Trophoblast cell (in vitro differentiated cells and primary cell): ENCODE data around the gene PARN.

Source experiments
- DNase-seq, 2 donors: peaks; one replicate each; pipeline ENCODE4 v3.0.0-alpha.2; 2016
- H2AFZ ChIP-seq: 2 replicates; pipeline ENCODE4 v1.6.1; 2013; ENCODE audit warnings: low read length, moderate library complexity, mild to moderate bottlenecking; ENCODE audit not compliant: insufficient read depth, poor library complexity
- H2AK5ac ChIP-seq: 2 replicates; pipeline ENCODE4 v1.6.1; 2013; ENCODE audit warnings: mild to moderate bottlenecking, low read length
- H2BK120ac ChIP-seq: 2 replicates; pipeline ENCODE4 v1.6.1; 2013; ENCODE audit warnings: low read length, mild to moderate bottlenecking, moderate library complexity; ENCODE audit not compliant: insufficient read depth, poor library complexity
- H2BK12ac ChIP-seq: 2 replicates; pipeline ENCODE4 v1.6.1; 2013; ENCODE audit warnings: mild to moderate bottlenecking, low read length, moderate library complexity
- H2BK5ac ChIP-seq: 2 replicates; pipeline ENCODE4 v1.6.1; 2013; ENCODE audit warnings: low read length, low read depth, moderate library complexity, mild to moderate bottlenecking; ENCODE audit not compliant: poor library complexity
- H3K14ac ChIP-seq: 2 replicates; pipeline ENCODE4 v1.6.1; 2013; ENCODE audit warnings: mild to moderate bottlenecking, low read length
- H3K18ac ChIP-seq: 2 replicates; pipeline ENCODE4 v1.6.1; 2013; ENCODE audit warnings: mild to moderate bottlenecking, low read length
- H3K23ac ChIP-seq: 2 replicates; pipeline ENCODE4 v1.6.1; 2013; ENCODE audit warnings: low read length
- H3K27ac ChIP-seq: 2 replicates; pipeline ENCODE4 v1.5.1; 2013; ENCODE audit warnings: low read depth, mild to moderate bottlenecking, inconsistent platforms, low read length, moderate library complexity
- H3K27me3 ChIP-seq: 2 replicates; pipeline ENCODE4 v1.6.1; 2013; ENCODE audit warnings: inconsistent platforms, mild to moderate bottlenecking, low read length, moderate library complexity; ENCODE audit not compliant: insufficient read depth
- H3K36me3 ChIP-seq, 2 experiments: 1 replicate in 1 of 2; 2 replicates in 1 of 2; pipeline ENCODE4 v1.6.1; 2013; ENCODE audit warnings: low read length in 2 of 2, mild to moderate bottlenecking in 2 of 2, moderate library complexity in 1 of 2; ENCODE audit not compliant: insufficient read depth in 2 of 2, control insufficient read depth in 1 of 2
- H3K4ac ChIP-seq: 2 replicates; pipeline ENCODE4 v1.6.1; 2013; ENCODE audit warnings: low read depth, mild to moderate bottlenecking, low read length, moderate library complexity
- H3K4me1 ChIP-seq, 2 experiments: 1 replicate in 1 of 2; 2 replicates in 1 of 2; pipeline ENCODE4 v1.6.1; 2013; ENCODE audit warnings: low read length in 2 of 2, mild to moderate bottlenecking in 2 of 2, moderate library complexity in 1 of 2; ENCODE audit not compliant: insufficient read depth in 2 of 2, control insufficient read depth in 1 of 2
- H3K4me2 ChIP-seq: 2 replicates; pipeline ENCODE4 v1.6.1; 2013; ENCODE audit warnings: inconsistent platforms, mild to moderate bottlenecking, low read length, moderate library complexity
- H3K4me3 ChIP-seq: 2 replicates; pipeline ENCODE4 v1.5.1; 2013; ENCODE audit warnings: mild to moderate bottlenecking, low read depth, low read length, inconsistent platforms
- H3K79me1 ChIP-seq: one replicate; pipeline ENCODE4 v1.6.1; 2013; ENCODE audit warnings: low read length
- H3K79me2 ChIP-seq: 2 replicates; pipeline ENCODE4 v1.6.1; 2013; ENCODE audit warnings: low read length, mild to moderate bottlenecking; ENCODE audit not compliant: control insufficient read depth, insufficient read depth, poor library complexity
- H3K9ac ChIP-seq: 2 replicates; pipeline ENCODE4 v1.6.1; 2013; ENCODE audit warnings: mild to moderate bottlenecking, low read length
- H3K9me3 ChIP-seq: 2 replicates; pipeline ENCODE4 v1.6.1; 2013; ENCODE audit warnings: low read depth, mild to moderate bottlenecking, control low read depth, inconsistent platforms, low read length; ENCODE audit not compliant: insufficient read depth
- H4K12ac ChIP-seq: 2 replicates; pipeline ENCODE4 v1.6.1; 2013; ENCODE audit warnings: low read depth, mild to moderate bottlenecking, low read length, moderate library complexity
- H4K8ac ChIP-seq: 2 replicates; pipeline ENCODE4 v1.6.1; 2013; ENCODE audit warnings: low read depth, mild to moderate bottlenecking, low read length, moderate library complexity
- H4K91ac ChIP-seq: one replicate; pipeline ENCODE4 v1.6.1; 2013; ENCODE audit warnings: low read depth, mild to moderate bottlenecking, low read length, moderate library complexity
- WGBS: extraction: QIAGEN DNeasy Blood & Tissue Kit; methylation state at CpG from one replicate; pipeline ENCODE4 v1.1.7; 2013; ENCODE audit warnings: missing lambda C conversion rate; ENCODE audit not compliant: insufficient read length, insufficient coverage; ENCODE audit errors: extremely low coverage; 5-methylcytosine and 5-hydroxymethylcytosine counted together

The PARN gene

DNA sequence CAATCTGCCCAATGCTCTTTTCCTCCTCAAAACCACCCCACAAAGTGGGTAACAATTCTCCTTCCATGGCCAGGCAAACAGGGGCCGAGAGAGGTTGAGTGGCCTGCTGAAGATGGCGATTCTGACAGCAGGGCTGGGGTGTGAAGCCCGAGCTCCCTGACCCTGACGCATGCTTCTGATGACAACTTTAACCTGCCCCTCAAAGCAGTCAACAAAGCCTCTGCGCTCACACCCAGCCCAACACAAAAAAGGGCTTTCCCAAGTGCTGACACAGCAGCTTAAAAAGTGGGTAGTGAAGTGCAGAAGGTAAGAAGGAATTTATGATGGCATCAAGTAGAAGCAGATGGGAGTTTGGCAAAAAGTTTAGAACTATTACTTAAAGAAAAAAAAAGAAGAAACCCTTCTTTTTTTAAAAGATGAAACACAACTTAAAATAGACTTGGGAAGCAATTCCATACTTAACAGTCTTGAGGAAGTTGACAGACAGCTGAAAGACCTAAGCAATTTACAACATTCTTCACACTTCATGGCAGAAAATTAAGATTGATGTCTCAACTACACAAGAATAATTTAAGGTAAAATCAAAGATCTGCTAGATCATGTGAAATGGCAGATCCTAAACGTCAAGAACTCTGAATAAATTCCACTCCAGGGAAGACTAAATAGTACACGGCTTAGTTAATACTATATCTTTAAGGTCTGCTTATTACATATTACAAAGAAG, 133.9 kb downstream of the PARN start:
- no peak overlapping the region for H3K14ac ChIP-seq
- H2AK5ac ChIP-seq: no peak overlapping the region
- H3K9ac ChIP-seq: no peak overlapping the region
- H3K79me2 ChIP-seq: no peaks in the 10 kb centered on the region
- no peaks in the 10 kb centered on the region for H3K27me3 ChIP-seq
- peaks cover 3 to 14% of the 10 kb centered on the region in 2 experiments for H3K4me1 ChIP-seq
- H2BK120ac ChIP-seq: no peak overlapping the region
- H3K36me3 ChIP-seq: no peaks in the 10 kb centered on the region
- no peak overlapping the region for H3K4ac ChIP-seq
- H3K4me3 ChIP-seq: no peak overlapping the region
- no peaks in the 10 kb centered on the region for H3K9me3 ChIP-seq
- WGBS: no CpG with 5 or more reads among the region's 7 CpGs
- no peaks in the 10 kb centered on the region for H3K79me1 ChIP-seq
- H3K18ac ChIP-seq: no peak overlapping the region
- H2BK5ac ChIP-seq: no peak overlapping the region
- no peak overlapping the region for H4K8ac ChIP-seq
- H4K12ac ChIP-seq: no peak overlapping the region
- no peak overlapping the region for H4K91ac ChIP-seq
- H2AFZ ChIP-seq: no peak overlapping the region
- no peak overlapping the region for H3K23ac ChIP-seq
- no peak overlapping the region for H2BK12ac ChIP-seq
- H3K27ac ChIP-seq: no peak overlapping the region
- DNase-seq: no peak
- no peak overlapping the region for H3K4me2 ChIP-seq

DNA sequence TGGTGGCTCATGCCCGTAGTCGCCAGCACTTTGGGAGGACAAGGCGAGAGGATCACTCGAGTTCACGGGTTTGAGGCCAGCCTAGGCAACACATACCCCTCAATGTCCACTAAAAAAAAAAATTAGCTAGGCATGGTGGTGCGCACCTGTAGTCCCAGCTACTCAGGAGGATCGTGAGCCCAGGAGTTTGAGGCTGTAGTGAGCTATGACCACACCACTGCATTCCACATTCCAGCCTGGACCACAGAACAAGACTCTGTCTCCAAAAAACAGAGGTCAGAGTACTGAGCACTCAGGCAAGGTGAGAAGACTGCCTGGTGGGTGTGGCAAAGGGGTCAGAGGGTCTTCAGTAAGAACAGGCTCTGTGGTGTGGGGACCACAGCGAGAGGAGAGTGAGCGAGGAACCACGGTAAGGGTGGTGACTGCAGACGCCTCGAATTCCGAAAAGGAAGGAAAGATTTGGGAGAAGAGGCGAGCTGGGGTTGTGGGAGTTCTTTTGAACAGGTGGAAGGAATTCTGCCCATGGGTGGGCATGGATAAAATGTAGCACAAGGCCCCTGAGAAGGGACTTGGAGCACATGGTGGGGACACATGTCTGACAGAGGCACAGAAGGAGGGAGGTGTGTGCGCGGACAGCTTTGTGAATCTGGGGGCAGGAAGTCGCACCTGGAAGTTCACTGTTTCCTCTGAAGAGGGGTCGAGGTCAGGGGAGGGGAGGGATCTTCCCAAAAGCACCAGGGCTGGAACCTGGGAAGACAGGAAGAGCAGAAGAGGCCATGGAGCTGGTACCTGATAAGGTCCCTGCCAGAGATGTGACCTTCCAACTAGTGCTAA, 134.6 kb downstream of the PARN start:
- no peaks in the 10 kb centered on the region for H3K79me2 ChIP-seq
- WGBS: no CpG with 5 or more reads among the region's 18 CpGs
- H4K91ac ChIP-seq: no peak overlapping the region
- no peak overlapping the region for H2BK12ac ChIP-seq
- no peak overlapping the region for H3K4me3 ChIP-seq
- no peak overlapping the region for H2BK120ac ChIP-seq
- H2AFZ ChIP-seq: no peak overlapping the region
- DNase-seq: no peak
- no peaks in the 10 kb centered on the region for H3K36me3 ChIP-seq
- no peak overlapping the region for H3K4ac ChIP-seq
- H3K9me3 ChIP-seq: no peaks in the 10 kb centered on the region
- H3K18ac ChIP-seq: no peak overlapping the region
- no peaks in the 10 kb centered on the region for H3K27me3 ChIP-seq
- no peak overlapping the region for H3K27ac ChIP-seq
- H4K12ac ChIP-seq: no peak overlapping the region
- H3K14ac ChIP-seq: no peak overlapping the region
- H3K4me2 ChIP-seq: no peak overlapping the region
- H3K9ac ChIP-seq: no peak overlapping the region
- no peak overlapping the region for H2BK5ac ChIP-seq
- no peak overlapping the region for H4K8ac ChIP-seq
- H3K23ac ChIP-seq: no peak overlapping the region
- peaks cover 3 to 11% of the 10 kb centered on the region in 2 experiments for H3K4me1 ChIP-seq
- H2AK5ac ChIP-seq: no peak overlapping the region
- no peaks in the 10 kb centered on the region for H3K79me1 ChIP-seq

DNA sequence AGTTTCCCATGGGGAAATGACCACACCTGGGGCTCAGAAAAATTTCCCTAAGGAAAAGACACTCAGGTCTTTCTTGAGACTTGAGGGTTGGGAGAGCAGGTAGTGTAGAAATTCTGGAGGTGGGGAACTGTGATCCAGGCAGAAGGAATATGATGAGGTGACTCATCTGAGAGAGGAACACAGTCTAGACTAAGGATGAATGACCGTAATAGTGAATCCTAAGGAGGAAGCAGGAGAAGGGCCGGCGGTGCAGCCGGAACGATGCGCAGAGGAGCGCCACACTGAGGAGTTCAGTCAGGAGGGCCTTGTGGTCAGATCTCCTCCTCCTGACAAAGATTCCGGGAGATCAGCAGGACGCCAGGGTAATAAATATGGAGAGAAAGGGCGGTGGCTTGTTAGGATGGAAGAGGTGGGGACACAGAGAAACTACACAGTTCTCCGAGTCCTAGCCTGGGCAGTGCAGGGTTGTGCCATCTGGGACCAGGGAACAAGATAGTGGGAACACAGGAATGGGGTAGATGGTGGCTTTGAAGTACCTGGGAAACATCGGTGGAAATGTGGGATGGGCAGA, 135.6 kb downstream of the PARN start:
- DNase-seq: no peak
- H3K14ac ChIP-seq: no peak overlapping the region
- no peak overlapping the region for H2BK120ac ChIP-seq
- H4K12ac ChIP-seq: no peak overlapping the region
- H3K27ac ChIP-seq: no peak overlapping the region
- H4K8ac ChIP-seq: no peak overlapping the region
- H3K79me1 ChIP-seq: no peaks in the 10 kb centered on the region
- no peak overlapping the region for H3K18ac ChIP-seq
- no peaks in the 10 kb centered on the region for H3K36me3 ChIP-seq
- H3K23ac ChIP-seq: no peak overlapping the region
- H2AK5ac ChIP-seq: no peak overlapping the region
- H3K9me3 ChIP-seq: no peaks in the 10 kb centered on the region
- no peaks in the 10 kb centered on the region for H3K79me2 ChIP-seq
- no peak overlapping the region for H3K4me2 ChIP-seq
- H4K91ac ChIP-seq: no peak overlapping the region
- WGBS: no CpG with 5 or more reads among the region's 12 CpGs
- H3K4ac ChIP-seq: no peak overlapping the region
- H2AFZ ChIP-seq: no peak overlapping the region
- H3K4me1 ChIP-seq: peaks cover 3 to 14% of the 10 kb centered on the region in 2 experiments
- H3K4me3 ChIP-seq: no peak overlapping the region
- H3K27me3 ChIP-seq: no peaks in the 10 kb centered on the region
- H3K9ac ChIP-seq: no peak overlapping the region
- no peak overlapping the region for H2BK5ac ChIP-seq
- H2BK12ac ChIP-seq: no peak overlapping the region

DNA sequence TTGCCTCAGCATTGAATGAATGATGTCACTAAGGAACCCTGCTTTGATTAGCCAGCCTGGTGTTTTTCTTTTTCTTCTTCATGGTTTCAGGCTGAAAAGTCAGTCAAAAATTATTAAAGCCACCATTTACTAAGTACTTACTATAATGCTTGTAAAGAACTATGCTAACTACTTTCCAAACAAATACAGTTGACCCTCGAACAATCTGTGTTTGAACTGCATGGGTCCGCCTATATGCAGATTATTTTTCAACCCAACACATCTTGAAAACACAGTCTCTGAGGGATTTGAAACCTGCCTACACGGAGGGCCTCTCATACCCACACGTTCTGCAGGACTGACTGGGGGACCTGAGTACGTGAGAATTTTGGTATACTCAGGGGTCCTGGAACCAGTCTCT, 136.3 kb downstream of the PARN start:
- Histone ChIP-seq H3K27me3 (no peaks in the 10 kb centered on the region), H3K4me2 (no peak overlapping the region), H3K4ac (no peak overlapping the region), H4K12ac (no peak overlapping the region), H3K9ac (no peak overlapping the region), H3K79me2 (no peaks in the 10 kb centered on the region), H2AK5ac (no peak overlapping the region), H3K36me3 (no peaks in the 10 kb centered on the region), H2AFZ (no peak overlapping the region), H3K14ac (no peak overlapping the region), H4K91ac (no peak overlapping the region), H2BK12ac (no peak overlapping the region), H2BK120ac (no peak overlapping the region), H3K27ac (no peak overlapping the region), H3K4me1 (peaks cover 3 to 14% of the 10 kb centered on the region in 2 experiments), H3K18ac (no peak overlapping the region), H2BK5ac (no peak overlapping the region), H3K79me1 (no peaks in the 10 kb centered on the region), H3K4me3 (no peak overlapping the region), H3K23ac (no peak overlapping the region), H3K9me3 (no peaks in the 10 kb centered on the region), H4K8ac (no peak overlapping the region)
- no peak for DNase-seq
- WGBS: no CpG with 5 or more reads among the region's 5 CpGs
